GM19328 (cell line): Measurements from ENCODE around the gene DGKQ.
"Not testable (repeated sequence)": the region's sequence is repeated elsewhere in the genome, so short reads cannot be mapped to it uniquely, and the experiment has no call there.

Experiments
- ATAC-seq: cut with Tn5 transposase; IDR thresholded peaks from one replicate; pipeline ENCODE4 v1.9.1; 2021; ENCODE audit warnings: mild to moderate bottlenecking, moderate library complexity; ENCODE audit not compliant: unreplicated experiment

The DGKQ gene

GRCh38 chr4:952881-953573 is 20.3 kb downstream of the DGKQ start:
- no peak for ATAC-seq

- no peak for ATAC-seq
Measured at GRCh38 chr4:951594-952468, 21.5 kb downstream of the DGKQ start.

GRCh38 chr4:951186-951585 is 22.2 kb downstream of the DGKQ start:
- ATAC-seq = no peak

- ATAC-seq = no peak
Measured at GRCh38 chr4:950136-951020, 23.0 kb downstream of the DGKQ start.

GRCh38 chr4:949656-950055 is 23.7 kb downstream of the DGKQ start:
- ATAC-seq = no peak

- ATAC-seq = no peak
Measured at GRCh38 chr4:948936-949300, 24.5 kb downstream of the DGKQ start.

GRCh38 chr4:948101-948935 is 25.1 kb downstream of the DGKQ start:
- no peak for ATAC-seq

- ATAC-seq = no peak
Measured at GRCh38 chr4:947491-947971, 25.8 kb downstream of the DGKQ start.

GRCh38 chr4:946517-947471 is 26.6 kb downstream of the DGKQ start:
- no peak for ATAC-seq

- ATAC-seq = no peak
Measured at GRCh38 chr4:946103-946450, 27.3 kb downstream of the DGKQ start.

- no peak for ATAC-seq
Measured at GRCh38 chr4:945274-946102, 27.9 kb downstream of the DGKQ start.

GRCh38 chr4:939508-939907 is 33.9 kb downstream of the DGKQ start:
- ATAC-seq = not testable (repeated sequence)

GRCh38 chr4:932713-933070 is 40.7 kb downstream of the DGKQ start:
- ATAC-seq = no peak

GRCh38 chr4:931960-932712 is 41.2 kb downstream of the DGKQ start, which contains the start of the genes GAK and TMEM175:
Gene GAK (minus strand): TSS chr4:932316. CDS start chr4:932187, 129 bp downstream.
Gene TMEM175 (plus strand): TSS chr4:932460. CDS start chr4:947740, 15,280 bp downstream.
- ATAC-seq = peak; percentile 88

- ATAC-seq = no peak
Measured at GRCh38 chr4:931194-931959, 42.0 kb downstream of the DGKQ start.

GRCh38 chr4:930827-931193 is 42.6 kb downstream of the DGKQ start:
- ATAC-seq = no peak

GRCh38 chr4:930028-930551 is 43.3 kb downstream of the DGKQ start:
- no peak for ATAC-seq
